HG03135 (cell line): Measurements from ENCODE around the gene LGI4.
"Not testable (repeated sequence)": the region's sequence is repeated elsewhere in the genome, so short reads cannot be mapped to it uniquely, and the experiment has no call there.

Experiments used
- ATAC-seq: cut with Tn5 transposase; IDR thresholded peaks from one replicate; pipeline ENCODE4 v1.9.1; 2021; ENCODE audit warnings: mild to moderate bottlenecking, moderate library complexity; ENCODE audit not compliant: unreplicated experiment

LGI4 gene

GRCh38 chr19:35107545-35107944 is 27.3 kb downstream of the LGI4 start:
- no peak for ATAC-seq

DNA sequence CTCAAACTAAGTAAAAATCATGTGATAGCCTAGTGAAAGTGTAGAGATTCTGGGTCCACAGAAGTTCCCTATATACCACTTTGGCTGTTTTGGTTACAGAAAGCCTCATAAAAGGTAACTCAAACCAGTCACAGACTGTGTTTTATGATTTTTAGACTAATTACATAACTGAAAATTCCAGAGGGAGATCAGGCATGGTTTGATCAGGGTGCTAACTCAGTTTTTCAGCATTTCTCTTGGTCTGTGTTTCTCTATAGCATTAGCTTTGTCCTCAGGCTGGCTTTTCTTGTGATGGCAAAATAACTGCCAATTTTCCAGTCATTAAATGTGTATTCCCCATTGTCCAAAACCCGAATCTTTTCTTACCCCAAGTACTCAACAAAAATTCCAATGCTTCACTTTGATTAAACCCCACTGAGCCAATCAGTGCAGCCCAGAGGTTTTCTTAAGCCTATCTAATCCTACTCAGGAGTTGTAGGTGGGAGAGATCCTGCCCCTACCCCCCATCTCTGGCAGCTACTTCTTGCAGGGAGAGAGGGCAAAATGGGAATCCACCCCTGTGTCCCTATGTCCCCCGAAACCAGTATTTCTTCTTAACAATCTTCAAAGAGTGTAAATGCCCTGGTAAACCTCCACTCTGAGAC is 27.8 kb downstream of the LGI4 start:
- ATAC-seq: no peak

- no peak for ATAC-seq
These were observed 28.6 kb downstream of the LGI4 start for GRCh38 chr19:35106291-35106583.

GRCh38 chr19:35105411-35106290 is 29.2 kb downstream of the LGI4 start:
- no peak for ATAC-seq

- no peak for ATAC-seq
These were observed 29.8 kb downstream of the LGI4 start for GRCh38 chr19:35105047-35105410.

GRCh38 chr19:35104361-35104760 is 30.5 kb downstream of the LGI4 start:
- ATAC-seq: no peak

GRCh38 chr19:35103614-35104013 is 31.2 kb downstream of the LGI4 start:
- ATAC-seq: not testable (repeated sequence)

DNA sequence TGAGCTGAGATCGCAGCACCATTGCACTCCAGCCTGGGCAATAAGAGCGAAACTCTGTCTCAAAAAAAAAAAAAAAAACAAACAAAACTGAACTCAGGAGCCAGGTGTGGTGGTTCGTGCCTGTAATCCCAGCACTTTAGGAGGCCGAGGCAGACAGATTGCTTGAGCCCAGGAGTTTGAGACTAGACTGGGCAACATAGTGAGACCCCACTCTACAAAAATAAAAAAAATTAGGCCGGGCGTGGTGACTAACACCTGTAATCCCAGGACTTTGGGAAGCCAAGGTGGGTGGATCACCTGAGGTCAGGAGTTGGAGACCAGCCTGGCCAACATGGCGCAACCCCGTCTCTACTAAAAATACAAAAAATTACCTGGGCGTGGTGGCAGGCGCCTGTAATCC is 32.9 kb downstream of the LGI4 start:
- ATAC-seq: not testable (repeated sequence)

- ATAC-seq: no peak
These were observed 34.0 kb downstream of the LGI4 start for GRCh38 chr19:35100588-35101533.

DNA sequence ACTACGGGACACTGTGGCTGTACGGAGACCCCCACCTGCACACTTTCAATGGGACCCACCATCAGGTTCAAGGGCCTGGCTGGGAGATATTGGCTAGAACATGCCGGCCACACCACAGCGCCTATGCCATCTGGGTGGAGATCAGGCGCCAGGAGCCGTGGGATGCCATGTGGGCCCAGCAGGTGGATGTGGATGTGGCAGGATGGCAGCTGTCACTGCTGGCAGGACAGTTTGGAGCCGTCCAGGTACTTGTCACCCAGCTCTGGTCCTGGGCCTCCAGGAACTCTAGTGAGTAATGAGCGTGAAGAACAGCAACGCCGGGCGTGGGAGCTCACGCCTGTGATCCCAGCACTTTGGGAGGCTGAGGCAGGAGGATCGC is 35.0 kb downstream of the LGI4 start:
- no peak for ATAC-seq

DNA sequence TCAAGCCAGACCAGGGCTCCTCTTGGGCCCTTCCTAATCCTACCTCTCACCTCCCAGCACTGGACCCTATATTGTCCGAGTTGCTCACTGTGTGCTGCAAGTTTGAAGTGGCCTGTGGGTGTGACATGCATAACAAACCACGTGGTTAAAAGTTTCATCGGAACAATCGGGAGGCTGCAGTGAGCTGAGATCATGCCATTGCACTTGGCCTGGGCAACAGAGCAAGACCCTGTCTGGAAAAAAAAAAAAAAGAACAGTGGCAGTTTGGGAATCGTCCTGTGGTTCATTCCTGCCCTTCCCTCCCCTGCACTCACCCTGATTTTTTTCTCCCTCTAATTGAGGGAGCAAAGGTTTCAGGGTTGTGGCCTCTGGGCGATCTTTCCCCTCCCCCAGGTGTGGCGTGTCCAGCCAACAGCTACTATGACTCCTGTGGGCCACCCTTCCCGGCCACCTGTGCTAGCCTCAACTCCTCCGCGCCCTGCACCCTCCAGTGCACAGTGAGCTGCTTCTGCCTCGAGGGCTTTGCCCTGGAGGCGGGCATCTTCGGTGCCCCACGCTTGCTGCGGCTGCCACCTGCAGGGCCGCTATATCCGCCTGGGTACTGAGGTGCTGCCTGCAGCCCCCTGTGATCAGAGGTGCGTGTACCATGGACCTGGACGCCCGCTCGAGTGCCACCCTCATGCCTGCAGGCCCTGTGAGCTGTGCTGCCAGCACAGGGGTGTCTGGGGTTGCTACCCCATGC is 35.5 kb downstream of the LGI4 start:
- ATAC-seq: no peak

DNA sequence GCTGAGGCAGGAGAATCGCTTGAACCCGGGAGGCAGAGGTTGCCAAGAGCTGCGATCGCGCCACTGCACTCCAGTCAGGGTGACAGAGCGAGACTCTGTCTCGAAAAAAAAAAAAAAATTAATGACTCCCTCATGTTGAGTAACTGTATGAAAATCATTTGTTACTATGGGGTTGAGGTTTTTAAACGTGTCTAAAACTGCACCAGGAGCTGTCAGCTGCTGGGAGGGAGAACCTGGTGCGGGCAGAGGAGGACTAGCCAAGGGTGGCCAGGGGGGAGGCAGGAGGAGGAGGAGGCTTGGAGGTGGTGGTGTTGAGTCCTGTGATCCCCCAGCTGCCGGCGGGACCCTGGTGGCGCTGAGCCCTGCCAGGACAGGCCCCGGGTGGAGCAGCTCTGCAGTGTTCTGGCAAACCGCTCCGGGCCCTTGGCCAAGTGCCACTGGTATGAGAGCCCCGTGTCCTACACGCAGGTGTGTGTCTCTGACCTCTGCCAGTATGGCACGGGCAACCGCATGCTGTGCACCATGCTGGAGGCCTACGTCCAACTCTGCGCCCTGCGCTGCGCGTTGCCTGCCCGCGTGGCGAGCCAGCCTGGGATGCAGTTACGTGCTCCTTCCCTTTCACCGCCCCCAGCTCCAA is 36.3 kb downstream of the LGI4 start:
- ATAC-seq: no peak

DNA sequence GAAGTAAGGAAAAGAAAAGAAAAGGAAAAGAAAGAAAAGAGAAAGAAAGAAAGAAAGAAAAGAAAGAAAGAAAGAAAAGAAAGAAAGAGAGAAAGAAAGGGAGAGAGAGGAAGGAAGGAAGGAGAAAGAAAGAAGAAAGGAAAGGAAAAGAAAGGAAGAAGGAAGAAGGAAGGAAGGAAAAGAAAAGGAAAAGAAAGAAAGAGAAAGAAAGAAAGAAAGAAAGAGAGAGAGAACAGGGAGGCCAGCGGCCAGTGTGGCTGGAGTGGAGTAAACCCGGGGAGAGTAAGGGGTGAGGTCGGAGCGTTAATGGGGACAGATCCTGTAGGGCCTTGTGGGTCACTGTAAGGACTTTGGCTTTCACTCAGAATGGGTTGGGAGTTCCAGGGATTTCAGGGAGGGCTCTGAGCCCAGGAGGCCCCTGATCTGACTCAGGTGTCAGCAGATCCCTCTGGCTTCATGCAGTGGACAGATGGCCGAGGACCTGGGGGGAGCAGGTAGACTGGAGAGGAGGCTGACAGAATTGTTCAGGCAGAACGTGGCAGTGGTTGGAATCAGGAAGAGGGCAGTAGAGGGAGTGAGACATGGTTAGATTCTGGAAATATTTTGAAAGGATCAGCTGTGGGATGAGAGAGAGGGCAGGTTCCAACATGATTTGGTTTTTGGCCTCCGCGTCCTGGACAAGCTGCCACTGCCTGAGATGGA is 39.0 kb downstream of the LGI4 start:
- no peak for ATAC-seq

DNA sequence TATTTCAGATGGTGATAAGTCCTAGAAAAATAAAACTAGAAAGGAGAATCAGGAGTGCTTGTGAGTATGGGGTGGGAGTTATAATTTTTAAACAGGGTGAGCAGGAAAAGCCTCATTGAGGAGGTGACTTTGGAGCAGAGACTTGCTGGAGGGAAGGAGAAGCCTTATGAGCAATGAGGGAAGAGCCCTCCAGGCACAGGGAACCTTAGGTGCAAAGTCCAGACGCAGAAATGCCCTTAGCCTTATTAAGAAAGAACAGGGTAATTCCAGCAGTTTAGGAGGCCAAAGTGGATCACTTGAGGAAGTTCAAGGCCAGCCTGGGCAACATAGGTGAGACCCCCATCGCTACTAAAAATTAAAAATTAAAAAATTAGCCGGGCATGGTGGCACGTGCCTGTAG is 40.2 kb downstream of the LGI4 start:
- ATAC-seq: no peak

DNA sequence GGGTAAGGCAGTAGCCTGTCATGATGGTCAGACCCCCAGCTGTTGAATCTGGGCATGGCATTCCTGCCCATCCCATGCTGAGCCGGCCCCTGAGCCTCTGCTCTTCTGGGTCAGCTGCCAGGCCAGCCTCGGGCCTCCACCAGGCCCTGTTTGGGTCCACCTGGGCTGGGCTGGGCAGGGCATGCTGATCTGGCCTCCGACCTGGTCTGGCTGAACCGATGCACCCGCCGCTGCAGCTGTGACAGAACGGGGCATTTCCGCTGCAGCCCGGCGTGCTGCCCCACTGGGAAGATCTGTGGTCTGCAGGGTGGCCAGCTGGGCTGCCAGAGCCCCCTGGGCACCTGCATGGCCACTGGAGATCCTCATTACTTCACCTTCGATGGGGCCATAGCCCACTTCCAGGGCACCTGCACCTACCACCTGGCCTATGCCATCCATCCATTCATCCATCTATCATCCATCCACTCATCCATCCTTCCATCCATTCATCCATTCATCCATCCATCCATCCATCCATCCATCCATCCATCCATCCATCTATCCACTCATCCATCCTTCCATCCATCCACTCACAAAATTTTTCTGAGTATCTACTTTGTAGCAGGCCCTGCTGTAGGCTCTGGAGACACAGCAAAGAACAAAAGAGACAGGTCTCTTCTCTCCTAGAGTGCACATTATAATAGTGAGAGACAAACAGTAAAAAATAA is 40.8 kb downstream of the LGI4 start:
- no peak for ATAC-seq

GRCh38 chr19:35093430-35093829 is 41.4 kb downstream of the LGI4 start:
- no peak for ATAC-seq

GRCh38 chr19:35090506-35091214 is 44.2 kb downstream of the LGI4 start:
- no peak for ATAC-seq

- ATAC-seq: no peak
These were observed 44.7 kb downstream of the LGI4 start for GRCh38 chr19:35090160-35090505.

DNA sequence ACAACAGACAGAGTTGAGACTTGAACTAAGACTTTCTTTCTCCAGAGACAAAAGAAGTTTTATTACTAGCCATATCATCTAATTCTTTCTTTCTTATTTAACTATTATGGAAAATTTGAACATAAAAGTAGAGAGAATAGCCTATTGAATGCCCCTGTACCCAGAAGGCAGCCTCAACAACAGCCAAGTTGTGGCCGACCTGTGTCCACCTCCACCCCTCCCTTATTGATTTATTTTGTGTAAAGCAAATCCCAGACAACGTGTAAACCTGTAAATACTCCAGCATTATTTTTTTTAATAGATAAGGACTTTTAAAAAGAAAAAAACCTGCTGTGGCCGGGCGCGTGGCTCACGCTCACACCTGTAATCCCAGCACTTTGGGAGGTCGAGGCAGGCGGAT is 45.3 kb downstream of the LGI4 start:
- no peak for ATAC-seq
